OCI-LY7 (cell line): ENCODE measurements around the gene GNE. TPM values are rescaled to one million over a fixed set of nuclear protein-coding genes. Genes with fewer than 3 reads are reported as not detected.
A peak's percentile ranks its signal among the peaks of the same experiment; 100 is the strongest.

Experiments used
- BruUV-seq: library from RNA; stranded (reverse); fragments of 400-500 nt; replicated peaks from 2 replicates; lab custom pipeline; 2021; lab: Mats Ljungman, UMichigan
- CTCF ChIA-PET: fragments of 300-600 bp; sonication (Branson Sonifier 250); formaldehyde crosslinking; loops from one replicate; lab custom pipeline; 2022; ENCODE audit warnings: antibody characterized with exemption; ENCODE audit not compliant: unreplicated experiment; lab: Charles Lee
- POLR2A ChIA-PET: fragments of 300-600 bp; sonication (Branson Sonifier 250); formaldehyde crosslinking; loops from one replicate; lab custom pipeline; 2022; ENCODE audit warnings: antibody characterized with exemption; lab: Charles Lee
- DNase-seq: peaks from one replicate; pipeline ENCODE4 v3.0.0-alpha.2; 2015; ENCODE audit warnings: low spot score
- H2AFZ ChIP-seq: fragments of 200-600 bp; sonication (generic), shearing (Covaris generic); 2 replicates; pipeline ENCODE4 v1.6.1; 2014; ENCODE audit warnings: mild to moderate bottlenecking, antibody characterized with exemption, low read length, moderate library complexity
- H3K27ac ChIP-seq: fragments of 200-600 bp; sonication (generic); 2 replicates; pipeline ENCODE4 v1.5.1; 2014; ENCODE audit warnings: mixed run types, low read depth, mild to moderate bottlenecking, moderate library complexity, low read length, inconsistent platforms; ENCODE audit not compliant: poor library complexity, severe bottlenecking
- H3K36me3 ChIP-seq: fragments of 200-600 bp; sonication (generic); 2 replicates; pipeline ENCODE4 v1.6.1; 2014; ENCODE audit warnings: mild to moderate bottlenecking, antibody characterized with exemption, low read length, moderate library complexity, mixed read lengths; ENCODE audit not compliant: insufficient read depth
- H3K4me1 ChIP-seq: fragments of 200-600 bp; sonication (generic); 2 replicates; pipeline ENCODE4 v1.5.1; 2014; ENCODE audit warnings: mild to moderate bottlenecking, low read length; ENCODE audit not compliant: insufficient read depth, poor library complexity, severe bottlenecking
- H3K4me2 ChIP-seq: fragments of 200-600 bp; sonication (generic); 2 replicates; pipeline ENCODE4 v1.6.1; 2014; ENCODE audit warnings: mild to moderate bottlenecking, low read length
- H3K4me3 ChIP-seq: fragments of 200-600 bp; sonication (generic); 2 replicates; pipeline ENCODE4 v1.5.1; 2014; ENCODE audit warnings: mild to moderate bottlenecking, low read depth, low read length; ENCODE audit not compliant: poor library complexity, severe bottlenecking
- H3K79me2 ChIP-seq: fragments of 200-600 bp; sonication (generic); 2 replicates; pipeline ENCODE4 v1.6.1; 2016; ENCODE audit warnings: low read depth, mild to moderate bottlenecking, low read length, moderate library complexity, mixed read lengths; ENCODE audit not compliant: insufficient read depth
- H3K9me2 ChIP-seq: fragments of 200-600 bp; sonication (generic); 2 replicates; pipeline ENCODE4 v1.6.1; 2016; ENCODE audit warnings: mild to moderate bottlenecking, low read length, mixed read lengths; ENCODE audit not compliant: insufficient read depth
- H3K9me3 ChIP-seq: fragments of 200-600 bp; sonication (generic); 2 replicates; pipeline ENCODE4 v1.6.1; 2014; ENCODE audit warnings: mild to moderate bottlenecking, mixed run types, low read length, mixed read lengths
- H4K20me1 ChIP-seq: fragments of 200-600 bp; sonication (generic); 2 replicates; pipeline ENCODE4 v1.6.1; 2014; ENCODE audit warnings: mild to moderate bottlenecking, antibody characterized with exemption, low read length, moderate library complexity, mixed read lengths; ENCODE audit not compliant: insufficient read depth
- EZH2phosphoT487 ChIP-seq: fragments of 200-600 bp; sonication (generic); IDR thresholded peaks from 2 replicates; pipeline ENCODE4 v1.6.1; 2018; ENCODE audit warnings: low read depth, borderline replicate concordance, mild to moderate bottlenecking, mixed run types, antibody characterized with exemption, low read length, moderate library complexity, mixed read lengths
- intact Hi-C: fragments of 100-400 bp; cut with micrococcal nuclease; formaldehyde crosslinking; loops from one replicate; pipeline ENCODE4 v1.10.0; 2022; ENCODE audit not compliant: unreplicated experiment
- total RNA-seq, 2 experiments: library from RNA; depleted of rRNA in 1 of 2; stranded (reverse); fragments of >200 nt in 1 of 2; shearing (Covaris generic) in 1 of 2; gene quantifications; 2 replicates each; pipeline ENCODE4 v1.2.3, GENCODE V29; 2014 to 2022
- TF ChIP-seq, protein P1 (sequence below): fragments of 200-600 bp; sonication (generic); conservative IDR thresholded peaks from 2 replicates; pipeline ENCODE4 v1.5.1; 2014; ENCODE audit warnings: mild to moderate bottlenecking, antibody characterized with exemption, low read length, moderate library complexity, mixed read lengths

The GNE gene
- total RNA-seq, 2 experiments from 2014 or later = 15.5 to 27.7 TPM

DNA sequence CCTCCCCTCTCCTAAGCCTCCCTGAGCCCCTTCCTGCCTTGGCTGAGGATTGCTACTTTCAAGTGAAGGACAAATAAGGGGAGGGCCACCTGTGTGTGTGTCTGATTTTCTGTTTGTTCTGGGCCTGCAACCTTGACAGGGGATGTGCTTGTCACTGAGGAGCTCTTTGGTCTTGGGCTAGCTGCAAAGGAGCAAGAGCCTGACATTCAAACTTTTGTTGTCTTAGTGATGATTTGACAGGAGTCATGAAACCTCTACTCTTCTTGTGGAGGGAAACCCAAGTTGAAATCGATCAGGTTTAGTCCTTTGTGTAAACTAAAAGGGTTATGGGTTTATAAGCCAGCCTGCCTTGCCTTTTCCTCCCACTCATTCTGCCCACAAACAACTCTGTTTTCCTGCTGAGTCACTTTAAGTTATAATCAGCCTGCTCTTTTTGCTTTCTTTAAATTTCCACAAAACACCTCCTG is 50.7 kb downstream of the GNE start:
- CTCF ChIA-PET = no interaction called here
- Histone ChIP-seq H3K4me1 (no peaks in the 10 kb centered on the region), H3K9me3 (no peaks in the 10 kb centered on the region), H2AFZ (no peak overlapping the region), H3K4me3 (no peak overlapping the region), H4K20me1 (peaks cover 6% of the 10 kb centered on the region; the same call in 1 of the 2 replicates), H3K4me2 (no peak overlapping the region), H3K9me2 (no peaks in the 10 kb centered on the region), H3K36me3 (peaks cover 99% of the 10 kb centered on the region), H3K79me2 (peaks cover 14% of the 10 kb centered on the region; the same call in 1 of the 2 replicates), H3K27ac (no peak overlapping the region)
- no TSS peak for BruUV-seq
- POLR2A ChIA-PET = interaction anchor here (0.6 to 3.5 kb wide), 3 partner anchors 16 to 508 kb away, joined by 3 to 17 read pairs (median 4); partner anchors contain the start of gene CLTA
- intact Hi-C loops = no loop called here
- DNase-seq = no peak
- TF ChIP-seq EZH2phosphoT487 = no peak
- TF ChIP-seq, protein P1, sequence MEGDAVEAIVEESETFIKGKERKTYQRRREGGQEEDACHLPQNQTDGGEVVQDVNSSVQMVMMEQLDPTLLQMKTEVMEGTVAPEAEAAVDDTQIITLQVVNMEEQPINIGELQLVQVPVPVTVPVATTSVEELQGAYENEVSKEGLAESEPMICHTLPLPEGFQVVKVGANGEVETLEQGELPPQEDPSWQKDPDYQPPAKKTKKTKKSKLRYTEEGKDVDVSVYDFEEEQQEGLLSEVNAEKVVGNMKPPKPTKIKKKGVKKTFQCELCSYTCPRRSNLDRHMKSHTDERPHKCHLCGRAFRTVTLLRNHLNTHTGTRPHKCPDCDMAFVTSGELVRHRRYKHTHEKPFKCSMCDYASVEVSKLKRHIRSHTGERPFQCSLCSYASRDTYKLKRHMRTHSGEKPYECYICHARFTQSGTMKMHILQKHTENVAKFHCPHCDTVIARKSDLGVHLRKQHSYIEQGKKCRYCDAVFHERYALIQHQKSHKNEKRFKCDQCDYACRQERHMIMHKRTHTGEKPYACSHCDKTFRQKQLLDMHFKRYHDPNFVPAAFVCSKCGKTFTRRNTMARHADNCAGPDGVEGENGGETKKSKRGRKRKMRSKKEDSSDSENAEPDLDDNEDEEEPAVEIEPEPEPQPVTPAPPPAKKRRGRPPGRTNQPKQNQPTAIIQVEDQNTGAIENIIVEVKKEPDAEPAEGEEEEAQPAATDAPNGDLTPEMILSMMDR = no peak

DNA sequence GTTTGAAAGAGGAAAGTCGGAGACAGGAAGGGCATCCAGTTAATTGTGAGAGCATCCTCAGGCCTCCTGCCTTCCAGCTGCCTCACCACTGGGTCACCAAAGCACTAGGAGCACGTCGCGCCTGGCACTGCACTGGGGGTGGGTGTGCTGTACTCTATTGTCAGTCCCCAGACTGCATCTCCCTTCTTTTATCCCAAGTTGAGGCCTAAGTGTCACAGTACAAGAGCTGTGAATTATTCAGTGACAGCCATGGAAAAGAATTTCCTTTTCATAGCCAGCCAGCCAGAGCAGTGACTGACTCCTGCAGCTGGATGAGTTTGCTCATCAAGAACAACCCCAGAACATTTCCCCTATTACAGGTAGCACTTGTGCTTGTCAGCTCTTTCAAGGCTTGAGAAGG is 51.2 kb downstream of the GNE start:
- BruUV-seq = no TSS peak
- H3K27ac ChIP-seq = no peak overlapping the region
- H3K9me3 ChIP-seq = no peaks in the 10 kb centered on the region
- H2AFZ ChIP-seq = no peak overlapping the region
- DNase-seq = no peak
- H3K4me3 ChIP-seq = no peak overlapping the region
- H3K9me2 ChIP-seq = no peaks in the 10 kb centered on the region
- peaks cover 14% of the 10 kb centered on the region; the same call in 1 of the 2 replicates for H3K79me2 ChIP-seq
- POLR2A ChIA-PET = interaction anchor here (1.0 to 3.5 kb wide), 2 partner anchors 16 to 137 kb away, joined by 4 to 17 read pairs; partner anchors contain the start of gene CLTA
- no peak overlapping the region for H3K4me2 ChIP-seq
- H3K4me1 ChIP-seq = no peaks in the 10 kb centered on the region
- TF ChIP-seq EZH2phosphoT487 = no peak
- TF ChIP-seq, protein P1 = no peak
- H3K36me3 ChIP-seq = peaks cover 99% of the 10 kb centered on the region
- intact Hi-C loops = no loop called here
- CTCF ChIA-PET = no interaction called here
- peaks cover 11% of the 10 kb centered on the region for H4K20me1 ChIP-seq

DNA sequence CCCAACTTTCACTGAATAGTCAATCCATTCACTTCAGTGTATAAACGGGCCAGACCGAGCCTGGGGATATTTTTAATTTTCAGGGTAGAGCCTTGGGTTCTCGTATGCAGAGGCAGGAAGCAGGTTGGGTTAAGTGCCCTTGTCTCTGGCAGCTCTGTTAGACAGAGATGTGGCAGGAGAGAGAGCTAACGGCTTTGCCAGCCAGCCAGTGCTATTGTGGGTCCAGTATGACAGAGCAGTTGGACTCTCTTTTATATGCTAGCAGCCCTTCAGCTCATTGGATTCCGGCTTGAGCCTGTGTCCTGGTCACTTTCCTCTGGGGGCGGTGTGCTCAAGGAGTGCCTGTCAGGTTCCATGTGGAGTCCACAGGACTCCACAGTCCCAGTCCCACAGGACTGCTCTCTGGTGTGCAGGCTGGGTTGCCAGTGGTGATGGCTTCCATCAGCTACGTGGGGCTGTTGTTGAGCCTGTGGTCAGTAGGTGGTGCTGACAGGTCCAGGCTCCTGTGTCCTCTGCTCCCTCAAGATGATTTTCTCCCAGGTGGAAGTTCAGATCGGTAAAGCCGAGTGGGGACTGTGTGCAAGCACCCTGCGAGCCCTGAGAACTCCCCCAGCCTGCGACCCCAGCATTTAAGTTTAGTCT is 53.2 kb downstream of the GNE start:
- Histone ChIP-seq H3K4me2 (no peak overlapping the region), H3K27ac (no peak overlapping the region), H3K4me3 (no peak overlapping the region), H3K9me3 (no peaks in the 10 kb centered on the region), H2AFZ (no peak overlapping the region), H3K36me3 (peaks cover 99% of the 10 kb centered on the region), H4K20me1 (peaks cover 12% of the 10 kb centered on the region), H3K9me2 (no peaks in the 10 kb centered on the region), H3K79me2 (peaks cover 14% of the 10 kb centered on the region; the same call in 1 of the 2 replicates), H3K4me1 (no peaks in the 10 kb centered on the region)
- CTCF ChIA-PET = no interaction called here
- TF ChIP-seq EZH2phosphoT487 = no peak
- TF ChIP-seq, protein P1 = 0 out of 2 replicates have a peak, but pooled peaks have one; percentile 23
- intact Hi-C loops = no loop called here
- no peak for DNase-seq
- no TSS peak for BruUV-seq
- POLR2A ChIA-PET = interaction anchor here (0.5 to 3.5 kb wide), 2 partner anchors 14 to 70 kb away, joined by 3 to 17 read pairs; partner anchors contain the start of gene CLTA
